Neural cell (in vitro differentiated cells): Measurements from ENCODE around the gene CELSR2.

ENCODE experiments used
- CTCF ChIP-seq: fragments of 450-650 bp; IDR thresholded peaks from 2 replicates; pipeline ENCODE4 v1.5.1; 2014; ENCODE audit warnings: antibody characterized with exemption, mild to moderate bottlenecking, moderate library complexity; ENCODE audit not compliant: poor library complexity, severe bottlenecking
- EP300 ChIP-seq: fragments of 450-650 bp; conservative IDR thresholded peaks from 2 replicates; pipeline ENCODE4 v1.6.1; 2014; ENCODE audit warnings: antibody characterized with exemption, mild to moderate bottlenecking, moderate library complexity; ENCODE audit not compliant: poor library complexity, severe bottlenecking
- EZH2 ChIP-seq: fragments of 200-600, 300-800 bp; shearing (Covaris generic), sonication (generic); IDR thresholded peaks from 2 replicates; pipeline ENCODE4 v1.6.1; 2014; ENCODE audit warnings: antibody characterized with exemption, low read length, borderline replicate concordance, mild to moderate bottlenecking; ENCODE audit not compliant: insufficient read depth, poor library complexity, severe bottlenecking
- POLR2AphosphoS5 ChIP-seq: IDR thresholded peaks from 2 replicates; pipeline ENCODE4 v1.6.1; 2012
- RAD21 ChIP-seq: fragments of 450-650 bp; conservative IDR thresholded peaks from 2 replicates; pipeline ENCODE4 v1.6.1; 2014; ENCODE audit warnings: antibody characterized with exemption, mild to moderate bottlenecking, moderate library complexity
- SMC3 ChIP-seq: fragments of 450-650 bp; conservative IDR thresholded peaks from 2 replicates; pipeline ENCODE4 v1.6.1; 2014; ENCODE audit warnings: antibody characterized with exemption, mild to moderate bottlenecking, moderate library complexity; ENCODE audit not compliant: poor library complexity
- TAF1 ChIP-seq: IDR thresholded peaks from 2 replicates; pipeline ENCODE4 v1.6.1; 2012; ENCODE audit warnings: low read depth

GRCh38 chr1:109257682-109258421, 8.5 kb downstream of the CELSR2 start:
- TF ChIP-seq TAF1: no peak
- no peak for TF ChIP-seq EZH2
- TF ChIP-seq SMC3: no peak
- no peak for TF ChIP-seq CTCF
- no peak for TF ChIP-seq EP300
- TF ChIP-seq RAD21: no peak
- no peak for TF ChIP-seq POLR2AphosphoS5
